MM.1S (cell line): ENCODE data around the gene C1QTNF5.

Experiments used
- DNase-seq: peaks from one replicate; pipeline ENCODE4 v3.0.0-alpha.2; 2015
- H2AFZ ChIP-seq: fragments of 300-600 bp; sonication (generic); 2 replicates; pipeline ENCODE4 v1.6.0; 2016; ENCODE audit warnings: antibody characterized with exemption, low read length
- H3F3A ChIP-seq: fragments of 300-600 bp; sonication (generic); 2 replicates; pipeline ENCODE4 v1.6.1; 2016; ENCODE audit warnings: mild to moderate bottlenecking, antibody characterized with exemption, low read length, moderate library complexity, mixed read lengths; ENCODE audit not compliant: insufficient read depth
- H3K27ac ChIP-seq: fragments of 300-600 bp; sonication (generic); 2 replicates; pipeline ENCODE4 v1.5.1; 2016; ENCODE audit warnings: mild to moderate bottlenecking, low read length
- H3K27me3 ChIP-seq: fragments of 300-600 bp; sonication (generic); replicated peaks from 2 replicates; pipeline ENCODE4 v1.6.0; 2016; ENCODE audit warnings: low read length; ENCODE audit not compliant: insufficient read depth
- H3K36me3 ChIP-seq: fragments of 300-600 bp; sonication (generic); replicated peaks from 2 replicates; pipeline ENCODE4 v1.6.1; 2016; ENCODE audit warnings: mild to moderate bottlenecking, low read length, mixed read lengths; ENCODE audit not compliant: insufficient read depth
- H3K4me1 ChIP-seq: fragments of 300-600 bp; sonication (generic); 2 replicates; pipeline ENCODE4 v1.6.1; 2016; ENCODE audit warnings: low read length, mixed read lengths
- H3K4me2 ChIP-seq: fragments of 300-600 bp; sonication (generic); 2 replicates; pipeline ENCODE4 v1.6.0; 2016; ENCODE audit warnings: low read depth, low read length
- H3K4me3 ChIP-seq: fragments of 300-600 bp; sonication (generic); 2 replicates; pipeline ENCODE4 v1.5.1; 2016; ENCODE audit warnings: low read length, mixed read lengths
- H3K79me2 ChIP-seq: fragments of 300-600 bp; sonication (generic); 2 replicates; pipeline ENCODE4 v1.6.1; 2016; ENCODE audit warnings: mixed run types, low read length, mixed read lengths
- H3K9ac ChIP-seq: fragments of 300-600 bp; sonication (generic); 2 replicates; pipeline ENCODE4 v1.6.1; 2016; ENCODE audit warnings: low read length, mixed read lengths
- H3K9me2 ChIP-seq: fragments of 300-600 bp; sonication (generic); replicated peaks from 2 replicates; pipeline ENCODE4 v1.6.1; 2016; ENCODE audit warnings: mild to moderate bottlenecking, low read length, mixed read lengths; ENCODE audit not compliant: insufficient read depth
- H3K9me3 ChIP-seq: fragments of 300-600 bp; sonication (generic); replicated peaks from 2 replicates; pipeline ENCODE4 v1.6.1; 2016; ENCODE audit warnings: mild to moderate bottlenecking, low read length, mixed read lengths; ENCODE audit not compliant: insufficient read depth
- H4K20me1 ChIP-seq: fragments of 300-600 bp; sonication (generic); 2 replicates; pipeline ENCODE4 v1.6.1; 2016; ENCODE audit warnings: mild to moderate bottlenecking, low read length, moderate library complexity, mixed read lengths; ENCODE audit not compliant: insufficient read depth
- EZH2 ChIP-seq: fragments of 300-600 bp; sonication (generic); optimal IDR thresholded peaks from 2 replicates; pipeline ENCODE3; 2017; ENCODE audit warnings: low read depth, mild to moderate bottlenecking, antibody characterized with exemption, low read length, mixed read lengths
- EZH2phosphoT487 ChIP-seq: fragments of 300-600 bp; sonication (generic); IDR thresholded peaks from 2 replicates; pipeline ENCODE4 v1.6.1; 2018; ENCODE audit warnings: antibody characterized with exemption, low read length
- TF ChIP-seq, protein P1 (sequence below): fragments of 300-600 bp; sonication (generic); IDR thresholded peaks from 2 replicates; pipeline ENCODE4 v1.5.1; 2016; ENCODE audit warnings: antibody characterized with exemption, low read length, mixed read lengths

C1QTNF5 gene

DNA sequence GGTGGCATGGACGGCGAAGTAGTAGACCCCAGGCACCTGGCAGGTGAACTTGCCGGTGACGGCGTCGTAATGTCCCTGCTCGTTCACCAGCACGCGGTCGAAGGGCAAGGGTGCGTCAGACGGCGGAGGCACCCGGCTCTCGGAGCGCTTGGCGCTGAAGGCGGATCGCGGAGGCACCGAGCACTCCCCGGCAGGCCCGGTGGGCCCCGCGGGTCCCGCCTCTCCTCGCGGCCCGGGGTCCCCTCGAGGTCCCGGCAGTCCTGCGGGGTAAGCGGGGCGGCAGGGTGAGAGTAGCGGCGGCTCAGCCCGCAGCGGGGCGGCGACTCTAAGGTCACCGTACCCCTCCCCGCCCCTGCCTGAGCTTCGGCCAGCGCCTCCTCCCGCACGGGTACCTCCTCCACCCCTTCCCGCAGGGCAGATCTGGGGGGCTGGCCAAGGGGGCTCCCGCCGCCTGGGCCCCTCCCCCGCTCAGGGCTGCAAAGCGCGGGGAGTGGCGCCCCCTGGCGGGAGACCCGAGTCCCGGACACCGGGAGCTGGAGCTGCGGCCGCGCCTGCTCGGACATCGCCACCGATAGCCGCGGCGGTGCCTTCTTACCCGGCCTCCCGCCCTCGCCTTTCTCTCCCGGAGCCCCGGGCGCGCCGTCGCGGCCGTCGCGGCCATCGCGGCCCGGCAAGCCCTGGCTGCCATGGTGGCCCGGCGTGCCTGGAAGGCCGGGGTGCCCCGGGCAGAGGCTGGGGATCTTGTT is 921 bp downstream of the C1QTNF5 start:
- Histone ChIP-seq H3F3A (no peaks in the 10 kb centered on the region), H3K27me3 (peaks cover 47% of the 10 kb centered on the region), H3K79me2 (peaks cover 13% of the 10 kb centered on the region), H3K4me1 (peaks cover 14% of the 10 kb centered on the region; the same call in 1 of the 2 replicates), H3K4me2 (peak overlapping the region; percentile 47; the same call in 1 of the 2 replicates), H3K27ac (no peak overlapping the region), H3K36me3 (no peaks in the 10 kb centered on the region), H2AFZ (0 out of 2 replicates have a peak overlapping the region, but pooled peaks have one; percentile 7), H3K9me2 (no peaks in the 10 kb centered on the region), H3K9ac (no peak overlapping the region), H3K9me3 (no peaks in the 10 kb centered on the region), H3K4me3 (no peak overlapping the region), H4K20me1 (no peaks in the 10 kb centered on the region)
- no peak for TF ChIP-seq EZH2phosphoT487
- TF ChIP-seq, protein P1, sequence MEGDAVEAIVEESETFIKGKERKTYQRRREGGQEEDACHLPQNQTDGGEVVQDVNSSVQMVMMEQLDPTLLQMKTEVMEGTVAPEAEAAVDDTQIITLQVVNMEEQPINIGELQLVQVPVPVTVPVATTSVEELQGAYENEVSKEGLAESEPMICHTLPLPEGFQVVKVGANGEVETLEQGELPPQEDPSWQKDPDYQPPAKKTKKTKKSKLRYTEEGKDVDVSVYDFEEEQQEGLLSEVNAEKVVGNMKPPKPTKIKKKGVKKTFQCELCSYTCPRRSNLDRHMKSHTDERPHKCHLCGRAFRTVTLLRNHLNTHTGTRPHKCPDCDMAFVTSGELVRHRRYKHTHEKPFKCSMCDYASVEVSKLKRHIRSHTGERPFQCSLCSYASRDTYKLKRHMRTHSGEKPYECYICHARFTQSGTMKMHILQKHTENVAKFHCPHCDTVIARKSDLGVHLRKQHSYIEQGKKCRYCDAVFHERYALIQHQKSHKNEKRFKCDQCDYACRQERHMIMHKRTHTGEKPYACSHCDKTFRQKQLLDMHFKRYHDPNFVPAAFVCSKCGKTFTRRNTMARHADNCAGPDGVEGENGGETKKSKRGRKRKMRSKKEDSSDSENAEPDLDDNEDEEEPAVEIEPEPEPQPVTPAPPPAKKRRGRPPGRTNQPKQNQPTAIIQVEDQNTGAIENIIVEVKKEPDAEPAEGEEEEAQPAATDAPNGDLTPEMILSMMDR, result peak; percentile 60
- no peak for DNase-seq

- Histone ChIP-seq H3K27ac (no peak overlapping the region), H3K9ac (no peak overlapping the region), H3K27me3 (peaks cover 40% of the 10 kb centered on the region), H3K79me2 (peaks cover 17% of the 10 kb centered on the region), H2AFZ (no peak overlapping the region), H3K9me3 (no peaks in the 10 kb centered on the region), H4K20me1 (no peaks in the 10 kb centered on the region), H3K4me1 (peaks cover 14% of the 10 kb centered on the region; the same call in 1 of the 2 replicates), H3K36me3 (no peaks in the 10 kb centered on the region), H3K9me2 (no peaks in the 10 kb centered on the region), H3F3A (no peaks in the 10 kb centered on the region), H3K4me3 (no peak overlapping the region), H3K4me2 (no peak overlapping the region)
- TF ChIP-seq, protein P1, result no peak
- DNase-seq, result no peak
These were observed 1.6 kb downstream of the C1QTNF5 start for GRCh38 chr11:119338965-119339588.

DNA sequence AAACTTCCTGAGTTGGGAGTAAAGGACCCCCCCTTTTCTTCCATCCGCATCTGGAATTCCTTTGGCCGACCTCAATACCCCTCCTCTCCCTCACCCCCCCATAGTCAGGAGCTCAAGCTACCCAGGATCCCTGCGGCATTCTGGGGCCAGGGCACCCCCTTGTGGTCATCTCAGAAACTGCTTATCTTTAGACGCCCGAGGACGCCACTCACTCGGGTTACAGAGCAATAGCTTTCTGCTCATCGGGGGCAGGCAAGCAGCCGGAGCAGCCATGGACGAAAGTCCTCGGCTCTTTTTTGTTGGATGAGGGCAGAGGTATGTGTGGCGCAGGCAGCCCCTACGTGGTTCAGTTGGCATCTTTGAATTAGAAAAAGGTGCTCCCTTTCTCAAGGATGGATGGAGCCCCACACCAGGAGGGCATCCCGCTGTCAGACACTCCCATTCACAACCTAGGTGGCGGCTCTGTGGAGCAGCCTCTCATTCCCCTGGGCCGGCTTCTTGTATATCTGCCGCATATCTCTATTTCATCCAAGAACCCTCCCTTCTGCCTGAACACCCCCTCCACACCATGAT is 2.3 kb downstream of the C1QTNF5 start:
- Histone ChIP-seq H3K4me1 (peaks cover 16% of the 10 kb centered on the region; the same call in 1 of the 2 replicates), H3K9ac (no peak overlapping the region), H3K4me3 (no peak overlapping the region), H3K27ac (no peak overlapping the region), H4K20me1 (no peaks in the 10 kb centered on the region), H3K27me3 (peaks cover 34% of the 10 kb centered on the region), H3K36me3 (no peaks in the 10 kb centered on the region), H3K79me2 (peaks cover 17% of the 10 kb centered on the region), H3K9me3 (no peaks in the 10 kb centered on the region), H3K4me2 (no peak overlapping the region), H3F3A (no peaks in the 10 kb centered on the region), H2AFZ (no peak overlapping the region), H3K9me2 (no peaks in the 10 kb centered on the region)
- no peak for TF ChIP-seq EZH2
- no peak for TF ChIP-seq EZH2phosphoT487
- TF ChIP-seq, protein P1, result peak; percentile 88
- DNase-seq, result peak; percentile 73
